Subcutaneous adipose tissue (tissue), 4 donors: ENCODE data around the gene ANKRD62. TPM values are rescaled to one million over a fixed set of nuclear protein-coding genes. Genes with fewer than 3 reads are reported as not detected.

ENCODE experiments used
- total RNA-seq, 4 donors: library from RNA; depleted of rRNA; stranded (reverse); fragments of >200 nt; gene quantifications; one replicate each; pipeline ENCODE4 v1.1.0, GENCODE V29; 2016
- TF ChIP-seq, protein P1 (sequence below): fragments of 450-650 bp; IDR thresholded peaks from one replicate; pipeline ENCODE4 v1.5.1; 2016; ENCODE audit warnings: low read depth, mild to moderate bottlenecking, control low read depth, antibody characterized with exemption, moderate library complexity

ANKRD62 gene
- total RNA-seq, 4 donors from 2014 or later, result not detected

DNA sequence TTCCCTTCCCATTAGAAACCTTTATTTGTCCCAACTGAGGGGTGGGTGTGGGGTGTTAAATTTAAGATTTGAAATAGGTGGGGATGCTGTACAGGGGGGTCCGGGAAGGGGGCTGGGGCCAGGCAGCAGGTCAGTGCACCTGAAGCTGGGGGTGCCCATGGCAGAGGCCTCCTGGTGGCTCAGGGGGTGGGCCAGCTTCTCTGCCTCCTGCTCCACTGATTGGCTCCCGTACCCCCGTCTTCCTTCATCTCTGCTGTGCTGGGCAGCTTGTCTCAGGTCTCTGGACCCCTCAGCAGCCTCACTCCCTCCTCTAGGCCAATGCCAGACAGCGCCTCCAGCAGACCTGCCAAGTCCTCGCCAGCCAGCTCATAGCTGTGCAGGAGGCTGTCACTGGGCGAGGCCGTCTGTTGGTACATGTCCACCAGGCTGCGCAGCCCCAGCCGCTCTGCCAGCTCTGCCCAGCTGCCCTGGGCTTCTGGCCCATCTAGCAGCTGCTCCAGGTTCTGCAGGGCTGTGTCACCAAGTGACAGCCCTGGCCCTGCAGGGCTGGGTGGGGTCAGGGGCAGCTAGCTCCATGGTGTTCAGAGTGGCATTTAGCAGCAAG, 2.0 kb upstream of the ANKRD62 start:
- TF ChIP-seq, protein P1, sequence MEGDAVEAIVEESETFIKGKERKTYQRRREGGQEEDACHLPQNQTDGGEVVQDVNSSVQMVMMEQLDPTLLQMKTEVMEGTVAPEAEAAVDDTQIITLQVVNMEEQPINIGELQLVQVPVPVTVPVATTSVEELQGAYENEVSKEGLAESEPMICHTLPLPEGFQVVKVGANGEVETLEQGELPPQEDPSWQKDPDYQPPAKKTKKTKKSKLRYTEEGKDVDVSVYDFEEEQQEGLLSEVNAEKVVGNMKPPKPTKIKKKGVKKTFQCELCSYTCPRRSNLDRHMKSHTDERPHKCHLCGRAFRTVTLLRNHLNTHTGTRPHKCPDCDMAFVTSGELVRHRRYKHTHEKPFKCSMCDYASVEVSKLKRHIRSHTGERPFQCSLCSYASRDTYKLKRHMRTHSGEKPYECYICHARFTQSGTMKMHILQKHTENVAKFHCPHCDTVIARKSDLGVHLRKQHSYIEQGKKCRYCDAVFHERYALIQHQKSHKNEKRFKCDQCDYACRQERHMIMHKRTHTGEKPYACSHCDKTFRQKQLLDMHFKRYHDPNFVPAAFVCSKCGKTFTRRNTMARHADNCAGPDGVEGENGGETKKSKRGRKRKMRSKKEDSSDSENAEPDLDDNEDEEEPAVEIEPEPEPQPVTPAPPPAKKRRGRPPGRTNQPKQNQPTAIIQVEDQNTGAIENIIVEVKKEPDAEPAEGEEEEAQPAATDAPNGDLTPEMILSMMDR, result no peak

DNA sequence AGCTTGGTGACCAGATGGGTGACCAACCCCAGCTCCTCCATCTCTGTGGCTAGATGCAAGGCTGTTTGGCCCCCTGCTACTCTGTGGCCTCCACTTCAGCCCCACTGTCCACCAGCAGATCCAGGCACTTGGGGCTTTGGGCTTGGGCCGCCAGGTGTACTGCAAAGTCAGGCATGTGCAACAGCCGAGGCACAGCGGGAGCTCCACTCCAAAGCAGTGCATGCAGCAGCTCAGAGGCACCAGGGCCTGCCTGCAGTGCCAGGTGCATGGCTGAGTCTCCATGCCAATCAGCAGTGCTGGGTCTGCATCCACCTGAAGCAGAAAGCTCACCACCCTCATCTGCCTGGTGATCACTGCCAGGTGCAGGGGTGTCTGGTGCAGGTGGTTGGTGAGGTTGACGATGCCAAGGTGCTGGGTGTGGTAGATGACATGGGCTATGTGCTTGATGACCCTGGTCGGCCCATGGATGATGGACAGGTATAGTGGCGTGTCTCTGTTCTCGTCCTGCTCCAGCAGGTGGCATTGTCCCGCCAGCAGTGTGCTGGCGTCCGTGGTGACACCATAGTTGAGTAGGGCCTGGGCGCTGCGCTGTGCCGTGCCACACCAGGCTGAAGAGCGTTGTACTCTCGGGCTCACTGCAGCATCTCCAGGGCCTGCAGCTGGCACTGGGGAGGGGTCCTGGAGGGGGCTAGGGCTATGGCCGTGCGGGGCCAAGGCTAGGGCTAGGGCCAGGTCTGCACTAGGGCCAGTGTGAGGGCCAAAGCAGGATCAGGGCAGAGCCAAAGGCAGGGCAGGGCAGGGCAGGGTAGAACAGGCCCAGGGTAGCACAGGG, 1.0 kb upstream of the ANKRD62 start:
- TF ChIP-seq, protein P1, result no peak

DNA sequence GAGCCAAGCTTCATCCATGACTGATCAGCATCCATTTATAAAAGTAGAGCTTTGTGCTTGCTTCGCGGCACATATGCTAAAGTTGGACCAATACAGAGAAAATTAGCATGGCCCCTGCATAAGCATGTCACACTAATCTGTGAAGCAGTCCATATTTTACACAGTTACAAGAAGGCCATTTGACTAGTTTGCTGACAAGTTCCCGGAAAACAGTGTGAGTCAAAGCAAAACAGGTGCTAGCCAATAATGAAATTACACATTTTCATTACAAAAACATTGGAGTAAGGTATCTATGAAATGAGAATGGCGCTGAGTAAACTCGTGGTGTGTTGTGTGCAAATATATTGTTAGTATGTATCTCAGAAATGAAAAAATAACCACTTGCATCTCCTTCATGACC, 4.7 kb downstream of the ANKRD62 start:
- TF ChIP-seq, protein P1, result no peak

DNA sequence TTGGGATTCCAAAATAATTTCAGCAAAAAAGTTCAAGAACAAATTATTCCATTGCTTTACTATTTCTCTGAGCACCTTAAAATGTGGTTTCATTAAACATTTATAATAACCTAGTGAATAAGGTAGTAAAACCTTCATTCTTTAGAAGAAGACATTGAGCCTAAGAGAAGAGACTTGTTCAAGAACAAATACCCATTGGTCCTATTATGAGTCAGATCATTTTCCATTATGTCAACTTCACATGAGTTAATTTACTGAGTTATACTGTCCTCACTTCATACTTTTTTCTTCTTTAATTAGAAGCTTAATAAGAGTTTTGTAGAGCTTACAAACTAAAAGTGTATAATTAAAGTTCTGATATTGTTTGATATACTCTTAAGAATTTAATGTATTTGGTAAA, 5.5 kb downstream of the ANKRD62 start:
- TF ChIP-seq, protein P1, result no peak

DNA sequence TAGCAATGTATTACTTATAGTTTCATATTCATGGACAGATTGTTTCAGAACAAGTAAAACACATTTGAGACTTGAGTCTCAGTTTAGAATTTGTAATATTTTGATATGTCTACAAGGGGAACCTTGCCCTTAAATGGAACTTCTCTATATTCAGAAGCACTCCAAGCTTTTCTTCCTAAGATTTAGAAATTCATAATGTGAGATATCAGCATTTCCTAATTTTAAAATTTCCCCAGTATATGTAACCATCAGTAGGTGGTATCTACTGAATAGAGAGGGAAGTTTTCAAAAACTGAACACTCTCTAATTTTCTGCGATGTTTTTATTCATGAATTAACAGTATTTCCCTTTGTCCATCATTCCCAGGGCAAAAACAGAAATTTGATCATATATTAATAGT, 7.6 kb downstream of the ANKRD62 start:
- TF ChIP-seq, protein P1, result no peak

DNA sequence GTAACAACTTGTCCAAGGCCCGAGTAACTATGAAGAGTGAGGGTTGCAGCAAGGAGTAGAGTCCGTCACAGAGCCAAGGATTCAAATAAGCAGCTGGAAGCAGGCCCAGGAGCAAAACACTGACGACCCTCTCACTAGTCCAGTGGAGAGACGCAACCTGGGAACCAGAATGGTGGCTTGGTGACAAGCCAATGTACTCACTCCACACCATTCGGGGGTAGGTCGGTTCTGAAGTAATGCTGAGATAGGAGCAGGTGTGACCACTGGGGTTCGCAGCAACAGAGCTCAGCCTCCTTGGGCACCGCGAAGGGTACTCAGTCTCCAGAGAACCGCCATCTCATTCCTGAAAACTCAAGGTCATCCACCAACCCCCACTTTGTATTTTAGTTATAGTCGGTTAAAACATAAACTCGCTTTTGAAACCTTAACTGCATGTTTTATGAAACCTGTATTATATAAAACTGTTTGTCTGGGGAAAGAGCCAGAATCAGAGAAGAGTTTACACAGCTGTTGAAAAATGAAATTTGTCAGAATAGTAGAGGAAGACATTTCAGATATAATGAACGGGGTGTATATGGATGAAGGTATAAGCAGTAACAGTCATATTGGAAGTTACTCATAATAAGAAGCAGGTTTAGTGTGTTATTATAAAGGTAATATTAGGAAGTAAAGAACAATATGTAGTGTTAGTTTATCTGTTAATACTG, 8.6 kb downstream of the ANKRD62 start:
- TF ChIP-seq, protein P1, result no peak

DNA sequence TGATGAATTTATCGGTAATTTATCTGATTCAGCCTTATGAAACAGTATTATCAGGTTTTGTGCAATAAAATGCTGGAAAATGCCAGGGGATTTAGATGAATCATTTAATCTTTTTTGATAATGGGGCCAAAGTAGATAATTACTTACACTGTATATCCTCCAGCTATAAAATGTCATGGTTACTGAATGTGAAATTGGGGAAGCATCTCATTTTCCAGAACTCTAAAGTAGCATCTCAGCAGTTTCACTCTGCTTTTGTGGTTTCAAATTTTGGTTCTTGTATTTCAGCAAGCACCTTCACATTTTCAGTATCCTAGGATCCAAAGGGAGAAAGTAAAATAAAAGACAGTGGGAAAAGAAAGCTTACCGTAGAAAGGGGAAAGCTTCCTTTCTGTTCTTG, 12.8 kb downstream of the ANKRD62 start:
- TF ChIP-seq, protein P1, result no peak
